GM12891 (cell line): ENCODE data around the gene GSC2.

Source experiments
- PAX5 ChIP-seq: IDR thresholded peaks from 2 replicates; pipeline ENCODE4 v1.6.1; 2011; ENCODE audit warnings: low read length, moderate library complexity, mild to moderate bottlenecking; ENCODE audit not compliant: insufficient read depth, severe bottlenecking
- POLR2A ChIP-seq: IDR thresholded peaks from 2 replicates; pipeline ENCODE4 v1.6.1; 2011; ENCODE audit warnings: low read depth, low read length, control low read depth
- POLR2AphosphoS5 ChIP-seq: IDR thresholded peaks from 2 replicates; pipeline ENCODE4 v1.6.1; 2011; ENCODE audit warnings: low read depth, low read length, control low read depth
- SPI1 ChIP-seq: IDR thresholded peaks from 2 replicates; pipeline ENCODE4 v1.6.1; 2011; ENCODE audit warnings: low read depth, low read length, control low read depth
- TAF1 ChIP-seq: IDR thresholded peaks from 2 replicates; pipeline ENCODE4 v1.6.1; 2011; ENCODE audit warnings: low read depth, low read length, control low read depth

- TF ChIP-seq TAF1, result no peak
- no peak for TF ChIP-seq POLR2AphosphoS5
- TF ChIP-seq POLR2A, result no peak
- TF ChIP-seq PAX5, result no peak
- TF ChIP-seq SPI1, result no peak
Measured at GRCh38 chr22:19125011-19125410, 25.1 kb downstream of the GSC2 start.
